GM18498 (cell line): Measurements from ENCODE around the gene TEF.
A peak's percentile ranks its signal among the peaks of the same experiment; 100 is the strongest.
"Not testable (repeated sequence)": the region's sequence is repeated elsewhere in the genome, so short reads cannot be mapped to it uniquely, and the experiment has no call there.

ENCODE experiments used
- ATAC-seq: cut with Tn5 transposase; IDR thresholded peaks from one replicate; pipeline ENCODE4 v1.9.1; 2021; ENCODE audit warnings: mild to moderate bottlenecking, moderate library complexity; ENCODE audit not compliant: unreplicated experiment

The TEF gene

GRCh38 chr22:41417622-41418390, 36.1 kb downstream of the TEF start:
- ATAC-seq = no peak

DNA sequence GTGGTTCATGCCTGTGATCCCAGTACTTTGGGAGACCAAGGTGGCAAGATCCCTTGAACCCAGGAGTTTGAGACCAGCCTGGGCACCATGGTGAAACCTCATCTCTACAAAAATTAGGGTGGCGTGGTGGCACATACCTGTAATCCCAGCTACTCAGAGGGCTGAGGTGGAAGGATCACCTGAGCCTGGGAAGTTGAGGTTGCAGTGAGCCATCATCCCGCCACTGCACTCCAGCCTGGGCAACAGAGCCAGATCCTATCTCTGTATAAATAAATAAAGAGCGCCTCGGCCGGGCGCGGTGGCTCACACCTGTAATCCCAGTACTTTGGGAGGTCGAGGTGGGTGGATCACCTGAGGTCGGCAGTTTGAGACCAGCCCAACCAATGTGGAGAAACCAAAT, 37.0 kb downstream of the TEF start:
- no peak for ATAC-seq

GRCh38 chr22:41425660-41426365, 44.1 kb downstream of the TEF start:
- ATAC-seq = no peak

- no peak for ATAC-seq
These were observed 47.6 kb downstream of the TEF start for GRCh38 chr22:41429232-41429950.

- ATAC-seq = no peak
These were observed 48.2 kb downstream of the TEF start for GRCh38 chr22:41429951-41430332.

GRCh38 chr22:41431656-41432055, 49.9 kb downstream of the TEF start:
- no peak for ATAC-seq

GRCh38 chr22:41433480-41433879, 51.7 kb downstream of the TEF start:
- ATAC-seq = not testable (repeated sequence)

DNA sequence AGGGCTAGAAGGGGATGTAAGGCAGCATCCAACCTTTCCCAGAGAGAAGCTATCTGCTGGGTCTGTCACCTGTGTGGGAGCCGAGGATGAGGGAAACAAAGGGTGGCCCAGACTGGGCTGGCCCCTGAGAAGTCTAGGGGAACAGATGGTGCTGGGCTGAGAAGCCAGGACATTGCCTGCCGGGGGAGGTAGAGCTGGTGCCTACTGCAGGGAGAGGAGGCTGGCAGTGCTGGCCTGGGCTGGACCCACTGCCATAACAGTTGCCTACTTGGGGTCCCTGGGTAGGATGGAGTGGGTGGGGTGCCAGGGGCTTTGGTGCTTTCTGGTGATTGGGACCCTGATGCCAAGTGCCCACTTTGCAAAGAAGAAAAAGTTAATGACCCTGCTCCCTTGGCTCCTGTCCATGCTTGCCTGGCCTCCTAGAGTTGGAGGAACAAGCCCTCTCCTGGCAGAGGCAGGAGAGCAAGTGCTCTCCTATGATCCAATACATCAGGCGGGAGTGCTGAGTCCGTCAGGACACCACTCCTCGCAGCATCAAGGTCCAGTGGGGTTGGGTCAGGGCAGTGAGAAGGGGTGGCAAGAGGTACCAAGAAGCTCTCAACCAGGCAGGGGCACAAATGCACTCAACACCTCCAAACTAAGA, 52.7 kb downstream of the TEF start:
- not testable (repeated sequence) for ATAC-seq

- no peak for ATAC-seq
These were observed 53.8 kb downstream of the TEF start for GRCh38 chr22:41435560-41435959.

- ATAC-seq = no peak
These were observed 54.8 kb downstream of the TEF start for GRCh38 chr22:41436322-41437113.

DNA sequence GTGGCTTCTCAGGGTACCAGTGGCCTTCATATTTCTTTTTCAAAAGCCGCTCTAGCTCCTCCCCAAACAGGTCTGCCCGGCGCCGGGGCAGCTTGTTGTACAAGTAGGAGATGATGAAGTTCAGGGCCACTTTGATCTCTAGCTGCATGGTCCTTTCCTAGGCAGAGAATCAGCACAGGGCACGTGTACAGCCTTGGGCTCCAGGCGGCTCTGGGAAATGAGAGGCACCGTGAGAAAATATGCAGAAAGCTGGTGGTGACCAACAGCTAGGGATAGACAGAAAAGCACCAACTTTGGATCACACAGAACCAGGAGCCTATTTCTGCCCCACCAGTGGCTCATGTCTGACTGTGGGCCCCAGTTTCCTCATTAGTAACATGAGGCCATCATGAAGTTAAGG, 55.5 kb downstream of the TEF start:
- ATAC-seq = no peak

GRCh38 chr22:41440511-41440910, 58.8 kb downstream of the TEF start:
- ATAC-seq = not testable (repeated sequence)

DNA sequence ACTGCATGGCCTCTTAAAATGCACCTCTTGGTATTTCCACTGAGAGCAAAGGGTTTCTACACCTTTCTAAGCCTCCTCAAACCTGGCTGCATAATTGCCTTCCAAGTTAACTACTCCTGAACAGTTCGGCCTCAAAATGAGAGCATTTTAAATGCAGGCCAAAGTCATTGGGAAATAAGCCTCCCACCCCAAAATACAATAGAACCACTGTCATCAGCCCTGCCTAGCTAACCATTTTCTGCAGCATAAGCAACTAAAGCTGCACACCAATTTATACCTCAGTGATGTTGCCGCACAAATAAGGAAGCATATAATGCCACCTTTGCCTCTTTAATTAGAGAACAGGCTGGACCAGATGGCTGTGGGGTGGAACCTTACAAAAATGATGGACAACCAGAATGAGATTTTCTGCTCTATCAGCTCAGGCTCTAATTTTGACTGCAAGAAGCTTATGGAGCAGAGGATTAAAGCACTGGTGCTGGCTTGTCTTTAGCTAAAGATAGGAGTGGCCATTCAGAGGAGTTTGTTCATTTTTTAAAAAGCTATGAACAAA, 60.6 kb downstream of the TEF start:
- no peak for ATAC-seq

DNA sequence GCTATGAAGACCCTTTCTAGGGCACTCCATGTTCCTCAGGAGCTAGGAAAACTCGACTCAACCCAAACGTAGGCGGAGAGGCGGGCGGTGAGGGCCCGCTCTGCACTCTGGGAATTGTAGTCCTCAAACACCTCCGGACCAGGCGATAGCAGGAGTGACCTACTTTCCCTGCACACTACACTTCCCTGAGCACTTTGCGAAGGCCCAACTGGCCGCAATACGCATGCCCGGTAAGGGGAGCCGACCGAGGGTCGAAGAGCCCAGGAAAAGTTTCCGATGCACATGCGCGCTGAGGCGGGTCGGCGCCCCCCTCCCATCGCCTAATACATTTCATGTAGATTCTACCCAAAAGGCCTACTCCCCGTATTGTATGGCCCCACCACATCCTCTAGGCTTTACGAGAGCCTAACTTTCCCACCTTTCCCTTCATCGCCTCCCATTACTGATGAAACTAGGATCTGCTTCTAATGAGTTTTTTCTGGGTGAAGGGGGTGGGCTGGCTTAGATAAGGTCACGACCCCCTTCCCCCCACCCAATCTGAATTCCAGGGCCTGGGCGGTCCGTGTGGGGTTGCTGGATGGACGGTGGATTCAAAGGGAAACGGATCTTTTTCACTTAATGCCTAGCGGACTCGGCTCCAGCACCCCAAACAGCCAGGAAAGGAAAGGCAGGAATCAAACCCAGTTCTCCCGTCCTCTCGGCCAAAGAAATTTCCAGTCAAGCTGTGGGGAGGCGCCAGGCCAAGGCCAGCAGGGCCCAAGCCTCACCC, 62.8 kb downstream of the TEF start:
- peak; percentile 51 for ATAC-seq

DNA sequence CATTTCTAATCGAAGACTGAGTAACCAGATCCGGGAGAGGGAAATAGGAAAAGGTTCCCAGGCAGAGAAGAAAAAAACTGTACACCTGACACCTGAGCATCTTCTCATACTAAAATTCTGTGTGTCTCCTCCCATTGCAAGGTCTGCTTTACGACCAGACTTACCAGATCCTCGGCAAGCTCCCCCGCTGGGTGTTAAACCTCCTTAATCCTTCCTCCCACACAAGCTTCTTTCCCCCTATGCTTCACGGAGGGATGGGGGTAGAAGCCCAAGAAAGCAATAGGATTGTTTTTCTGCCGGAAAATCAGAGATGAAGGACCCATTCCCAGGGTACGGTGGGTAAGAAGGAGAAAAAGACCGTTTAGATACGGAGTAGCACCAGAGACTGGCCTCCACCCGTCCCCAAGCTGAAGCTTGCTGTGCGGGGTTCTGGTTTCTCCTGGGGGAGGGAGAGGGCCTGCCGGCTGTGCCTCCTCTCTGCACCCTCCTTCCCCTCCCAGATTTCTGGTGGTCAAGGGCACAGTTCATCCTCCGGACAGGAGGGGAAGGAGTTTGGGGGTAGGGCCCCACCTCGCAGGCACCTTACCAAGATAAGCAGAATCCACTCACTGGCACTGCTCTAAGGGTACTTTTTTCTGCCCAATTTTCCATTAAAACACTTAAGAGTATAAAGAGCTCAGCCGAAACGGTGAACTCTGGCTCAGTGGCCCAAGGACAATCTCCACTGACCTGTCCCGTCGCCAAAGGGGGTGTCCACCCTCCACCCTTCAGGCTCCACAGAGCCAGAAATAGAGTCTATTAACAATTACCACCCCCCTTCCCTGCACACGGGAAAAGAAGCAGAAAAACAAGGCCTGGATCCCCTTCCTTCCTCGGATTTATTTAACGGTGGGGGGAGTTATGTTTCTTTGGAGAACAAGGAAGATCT, 63.7 kb downstream of the TEF start:
- ATAC-seq = no peak

DNA sequence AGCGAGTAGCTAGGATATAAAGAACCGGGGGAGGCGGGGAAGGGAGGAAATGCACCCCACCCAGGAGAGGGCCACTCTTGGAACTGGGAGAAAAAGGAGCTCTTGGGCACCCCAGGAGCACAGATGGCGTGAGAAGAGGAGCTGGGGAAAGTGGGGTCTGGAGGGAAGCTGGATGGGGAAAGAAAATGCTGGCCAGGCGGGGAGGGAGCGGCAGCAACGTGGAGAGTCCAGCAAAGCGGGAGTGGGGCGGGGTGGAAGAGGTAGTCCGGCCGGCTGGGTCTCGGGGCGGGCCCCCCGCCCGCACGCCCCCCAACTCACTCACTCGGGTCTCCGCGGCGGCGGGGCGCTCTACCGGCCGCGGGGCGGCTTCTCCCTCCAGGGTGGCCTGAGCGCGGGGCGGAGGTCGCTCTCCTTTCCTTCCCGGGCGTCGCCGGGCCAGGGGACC, 64.3 kb downstream of the TEF start:
- no peak for ATAC-seq

- peak; percentile 51 for ATAC-seq
These were observed 65.1 kb downstream of the TEF start, which contains the start of gene TOB2 for GRCh38 chr22:41446639-41447434. TSS of gene TOB2 (minus strand) at chr22:41446801. CDS start at chr22:41437345, 9,456 bp downstream.
